ENCODE data around the gene SMIM43. TPM values are rescaled to one million over a fixed set of nuclear protein-coding genes. Genes with fewer than 3 reads are reported as not detected.
"Not testable (repeated sequence)": the region's sequence is repeated elsewhere in the genome, so short reads cannot be mapped to it uniquely, and the experiment has no call there.

Gene SMIM43
- total RNA-seq, 2 donors from 2014 or later, result 0.17 TPM; not detected in 1

DNA sequence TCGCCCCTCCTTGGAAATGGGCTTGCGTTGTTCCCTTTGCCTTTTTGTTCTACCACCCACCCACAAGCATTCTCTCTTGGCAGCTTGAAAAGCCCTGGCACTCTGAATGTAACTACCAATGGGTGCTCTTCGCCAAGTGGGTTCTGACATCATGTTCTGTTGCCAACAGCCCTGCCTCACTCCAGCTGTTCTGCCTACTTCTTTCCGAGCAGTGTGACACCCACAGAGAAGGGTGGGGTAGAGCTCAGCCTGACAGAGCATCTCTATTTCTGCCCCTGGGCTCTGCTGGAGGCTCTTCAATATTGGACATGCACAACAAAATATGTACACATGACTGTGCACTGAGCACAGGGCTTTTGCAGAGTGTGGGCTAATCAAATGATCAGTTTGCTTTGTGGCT, 20.5 kb upstream of the SMIM43 start:
- intact Hi-C loops (cut with DNase I, micrococcal nuclease), result no loop called here
- no peak for DNase-seq
- no peak for ATAC-seq

DNA sequence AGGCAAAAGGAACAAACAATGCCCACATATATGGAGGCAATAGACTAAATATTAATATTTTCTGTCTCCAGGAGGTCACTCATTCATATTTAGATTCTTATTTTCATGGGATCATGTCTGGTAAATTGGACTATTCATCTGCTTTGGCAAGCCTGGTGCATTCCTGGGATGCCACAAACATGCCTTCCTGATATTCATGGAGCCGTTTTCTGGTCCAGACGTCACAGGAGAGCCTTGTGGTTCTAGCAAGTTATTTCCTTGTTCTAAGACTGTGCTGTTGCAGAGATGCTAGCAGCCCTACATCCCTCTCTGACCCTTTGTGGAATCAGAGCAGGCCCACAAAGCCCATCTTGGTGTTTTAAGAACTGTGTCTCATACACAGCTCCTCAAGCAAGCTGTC, 20.0 kb upstream of the SMIM43 start:
- no peak for ATAC-seq
- DNase-seq, result no peak
- intact Hi-C loops (cut with DNase I, micrococcal nuclease), result no loop called here

DNA sequence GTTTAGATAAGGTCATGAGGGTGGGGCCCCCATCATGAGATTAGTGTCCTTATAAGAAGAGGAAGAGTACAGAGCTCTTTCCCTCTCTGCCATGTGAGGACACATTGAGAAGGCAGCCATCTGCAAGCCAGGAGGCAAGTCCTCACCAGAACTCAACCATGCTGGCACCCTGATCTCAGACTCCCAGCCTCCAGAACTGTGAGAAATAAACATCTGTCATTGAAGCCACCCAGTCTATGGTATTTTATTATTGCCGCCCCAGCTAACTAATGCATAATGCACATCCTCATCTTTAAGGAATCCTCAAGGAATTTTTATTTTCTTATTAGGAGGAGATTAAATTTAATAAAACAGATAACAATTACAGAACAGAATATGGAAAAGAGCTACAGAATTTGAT, 19.4 kb upstream of the SMIM43 start:
- intact Hi-C loops (cut with DNase I, micrococcal nuclease), result no loop called here
- DNase-seq (no peak), ATAC-seq (no peak)

DNA sequence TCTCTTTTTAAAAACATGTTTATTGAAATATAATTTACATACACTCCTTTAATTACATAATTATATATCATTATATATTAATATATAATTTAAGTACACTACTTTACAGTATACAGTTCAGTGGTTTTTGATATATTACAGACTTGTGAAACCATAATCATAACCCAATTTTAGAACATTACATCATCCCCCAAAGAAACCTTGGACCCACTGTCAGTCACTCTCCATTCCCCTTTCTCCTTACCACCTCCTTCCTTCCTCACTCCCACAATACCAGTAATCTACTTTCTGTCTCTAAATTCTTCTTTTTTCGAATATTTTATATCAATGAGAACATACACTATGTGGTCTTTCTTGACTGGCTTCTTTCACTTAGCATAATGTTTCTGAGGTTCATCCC, 18.2 kb upstream of the SMIM43 start:
- DNase-seq, result no peak
- intact Hi-C loops (cut with DNase I, micrococcal nuclease), result no loop called here

DNA sequence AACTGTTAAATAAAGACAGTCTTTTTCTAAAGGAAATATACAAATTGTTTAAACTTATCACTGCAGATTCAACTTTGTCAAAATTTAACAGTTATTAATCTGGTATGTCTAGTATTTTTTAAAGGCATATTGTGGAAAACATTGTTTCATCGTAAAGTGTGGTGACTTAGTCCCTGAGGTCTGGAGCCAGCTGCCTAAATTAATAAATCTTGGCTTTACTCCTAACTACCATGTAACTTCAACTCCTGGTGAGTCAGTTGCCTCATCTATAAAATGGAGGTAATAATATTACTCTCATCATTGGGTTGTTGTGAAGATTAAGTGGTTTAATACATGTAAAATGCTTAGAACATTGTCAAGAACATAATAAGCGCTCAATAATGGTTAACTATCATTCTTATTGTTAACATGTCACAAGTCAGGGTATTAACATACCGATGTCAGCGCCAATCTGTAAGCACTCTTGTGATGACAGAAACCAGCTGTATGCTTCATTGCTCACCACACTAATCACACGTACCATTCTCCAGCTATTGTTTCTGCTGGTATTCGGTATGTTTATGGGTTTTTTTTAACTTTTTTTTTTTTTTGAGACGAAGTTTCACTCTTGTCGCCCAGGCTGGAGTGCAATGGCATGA, 14.1 kb upstream of the SMIM43 start:
- intact Hi-C loops (cut with DNase I, micrococcal nuclease), result no loop called here
- DNase-seq, result no peak
- ATAC-seq, result no peak

More for the DNA sequence above, 18.2 kb upstream of the SMIM43 start:
- ATAC-seq, result no peak

DNA sequence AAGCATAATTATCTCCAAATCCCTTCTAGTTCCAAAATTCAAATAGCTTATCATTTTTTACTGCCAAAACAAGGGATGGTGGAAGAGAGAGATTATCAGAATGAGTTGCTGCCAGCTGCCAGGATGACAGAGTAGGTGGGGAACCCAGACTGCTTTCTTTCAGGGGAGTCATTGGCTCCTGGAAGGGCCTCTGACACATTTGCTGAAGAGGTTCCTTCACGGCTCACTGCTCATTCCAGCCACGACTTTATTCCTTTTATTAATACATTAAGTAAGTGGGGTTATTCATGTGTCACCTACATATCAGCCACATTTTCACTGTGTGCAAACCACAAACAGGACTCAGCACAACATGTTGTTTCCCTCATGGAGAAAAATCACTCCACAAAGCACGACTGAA, 12.7 kb upstream of the SMIM43 start:
- DNase-seq (no peak), ATAC-seq (no peak)
- intact Hi-C loops (cut with DNase I, micrococcal nuclease), result no loop called here

DNA sequence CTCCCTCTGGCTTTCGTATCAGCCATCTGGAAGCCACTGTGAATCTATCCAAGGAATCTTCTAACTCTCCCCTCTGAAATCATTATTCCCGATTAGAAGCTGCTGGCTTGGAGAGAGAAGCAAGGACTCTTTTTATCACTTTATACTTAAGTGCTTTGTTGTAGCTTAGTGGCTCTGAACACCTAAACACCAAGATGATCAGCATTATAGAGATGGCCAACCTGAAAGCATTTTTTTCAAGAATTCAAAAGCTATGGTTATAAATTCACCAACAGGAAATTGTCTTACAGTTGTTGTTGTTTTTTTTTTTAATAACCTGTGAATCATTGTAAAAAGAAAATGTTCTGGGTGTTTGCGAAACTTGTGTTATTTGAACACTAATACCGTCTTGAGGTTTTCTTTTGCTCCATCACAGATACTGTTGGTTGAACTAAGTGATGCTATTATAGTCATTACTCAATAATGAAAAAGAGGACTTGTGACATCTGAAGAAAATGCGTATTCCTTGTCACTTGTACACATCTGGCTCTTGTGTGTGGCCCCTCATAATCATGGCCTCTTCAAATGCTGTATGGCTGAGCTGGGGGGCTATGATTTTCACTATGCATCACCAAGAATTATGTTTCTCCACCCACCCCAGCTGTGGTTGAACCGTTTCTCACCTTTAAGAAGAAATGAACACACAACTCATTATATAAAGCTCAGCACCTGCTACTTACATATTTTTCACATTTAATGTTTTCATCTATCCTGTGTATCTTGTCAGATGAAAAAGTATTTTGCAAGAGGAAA, 11.8 kb upstream of the SMIM43 start:
- no peak for ATAC-seq
- DNase-seq, result no peak
- intact Hi-C loops (cut with DNase I, micrococcal nuclease), result no loop called here

DNA sequence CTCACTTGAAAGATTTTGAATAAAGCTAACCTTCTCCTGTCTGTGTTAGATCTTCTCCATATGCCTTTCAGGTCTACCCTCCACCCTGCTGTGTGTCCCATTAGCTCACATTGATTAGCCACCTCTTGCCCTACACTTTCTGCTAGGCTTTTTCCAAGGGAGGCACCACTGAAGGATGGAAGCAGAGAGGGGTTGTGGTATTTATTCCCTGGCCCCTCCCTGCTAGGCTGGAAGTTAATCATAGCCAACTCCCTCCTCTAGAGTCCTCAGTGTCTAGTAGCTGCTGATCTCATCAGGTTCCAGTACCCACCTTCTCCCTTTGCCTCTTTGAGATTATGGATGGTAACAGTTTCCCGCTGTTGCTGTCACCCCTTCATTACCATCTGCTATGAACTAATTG, 8.9 kb upstream of the SMIM43 start:
- DNase-seq, result no peak
- ATAC-seq, result no peak
- intact Hi-C loops (cut with DNase I, micrococcal nuclease), result no loop called here

DNA sequence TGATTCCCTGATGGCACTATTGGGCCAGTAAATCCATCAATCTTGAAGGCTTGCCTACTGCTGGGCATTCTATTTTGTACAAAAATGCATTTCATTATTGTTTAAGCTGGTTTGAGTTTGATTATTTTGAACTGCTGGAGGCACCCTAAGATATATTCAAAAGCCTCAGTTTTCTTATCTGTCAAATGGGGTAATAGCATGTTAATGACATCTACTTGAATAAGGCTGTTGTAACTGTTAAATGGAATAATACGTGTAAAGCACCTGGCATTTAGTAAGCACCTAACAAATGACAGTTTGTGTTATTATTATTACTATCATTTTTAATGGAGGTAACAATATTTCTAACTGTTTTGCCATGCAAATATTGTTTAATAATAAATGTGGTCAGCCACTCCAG, 6.9 kb upstream of the SMIM43 start:
- intact Hi-C loops (cut with DNase I, micrococcal nuclease), result no loop called here
- DNase-seq (no peak), ATAC-seq (no peak)

DNA sequence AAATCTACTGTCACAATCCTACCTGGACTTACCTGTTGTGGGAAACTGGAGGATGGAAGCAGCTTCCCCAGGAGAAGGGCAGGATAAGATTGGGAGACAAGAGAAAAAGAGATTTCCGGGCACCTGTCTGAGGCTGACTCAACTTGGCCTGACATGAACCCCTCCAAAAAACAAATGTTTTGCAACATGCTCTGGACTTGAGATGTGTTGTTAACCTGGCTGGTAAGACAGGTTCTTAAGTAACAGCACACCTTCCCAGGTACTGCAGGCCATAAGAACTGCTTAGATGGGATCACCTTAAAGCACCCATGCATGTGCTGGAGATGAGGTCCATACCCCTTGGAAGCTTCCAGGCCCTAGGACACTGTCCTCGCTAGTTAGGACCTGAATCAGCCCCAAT, 4.4 kb upstream of the SMIM43 start:
- intact Hi-C loops (cut with DNase I, micrococcal nuclease), result no loop called here
- ATAC-seq (no peak), DNase-seq (no peak)

DNA sequence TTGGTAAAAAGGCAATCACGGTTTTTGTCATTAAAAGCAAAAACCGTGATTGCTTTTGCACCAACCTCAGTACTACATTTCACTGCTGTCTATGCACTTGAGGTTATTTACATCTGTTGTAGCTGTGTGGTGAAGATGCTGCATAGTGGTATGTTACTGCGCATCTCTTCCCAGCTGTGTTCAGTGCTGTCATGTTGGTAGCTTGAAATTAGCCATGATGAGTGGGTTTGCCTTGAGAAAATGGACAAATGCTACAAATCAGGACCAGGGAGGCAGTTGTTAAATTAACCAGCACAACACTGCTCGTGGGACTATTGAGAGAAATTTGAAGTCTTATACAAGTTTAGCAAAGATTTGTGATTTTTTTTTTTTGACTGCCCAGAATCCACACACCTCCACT, 2.2 kb upstream of the SMIM43 start:
- intact Hi-C loops (cut with DNase I, micrococcal nuclease), result no loop called here
- no peak for DNase-seq

DNA sequence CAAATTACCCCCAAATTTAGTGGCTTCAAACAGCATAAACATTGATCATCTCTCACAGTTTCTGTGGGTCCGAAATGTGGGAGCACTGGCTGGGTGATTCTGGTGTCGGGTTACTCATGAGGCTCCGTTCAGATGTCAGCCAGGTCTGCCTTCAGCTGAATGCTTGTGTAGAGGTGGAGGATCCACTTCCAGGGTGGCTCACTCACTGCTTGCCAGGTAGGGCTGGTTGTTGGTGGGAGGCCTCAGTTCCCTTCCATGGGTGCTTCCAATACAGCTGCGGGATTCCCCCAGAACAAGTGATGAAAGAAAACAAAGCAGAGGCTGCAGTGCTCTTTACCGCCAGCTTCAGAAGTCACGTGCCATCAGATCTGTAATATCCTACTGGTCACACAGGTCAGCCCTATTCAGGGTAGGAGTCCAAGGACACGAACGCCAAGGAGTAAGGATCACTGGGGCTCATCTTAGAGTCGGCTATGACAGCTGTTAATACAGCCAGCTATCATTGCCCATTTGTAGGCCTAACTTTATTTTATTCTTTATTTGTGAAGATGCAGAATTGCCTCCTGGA, 1.1 kb upstream of the SMIM43 start:
- ATAC-seq (no peak), DNase-seq (no peak)
- intact Hi-C loops (cut with DNase I, micrococcal nuclease), result no loop called here

More for the DNA sequence above, 2.2 kb upstream of the SMIM43 start:
- ATAC-seq, result no peak

DNA sequence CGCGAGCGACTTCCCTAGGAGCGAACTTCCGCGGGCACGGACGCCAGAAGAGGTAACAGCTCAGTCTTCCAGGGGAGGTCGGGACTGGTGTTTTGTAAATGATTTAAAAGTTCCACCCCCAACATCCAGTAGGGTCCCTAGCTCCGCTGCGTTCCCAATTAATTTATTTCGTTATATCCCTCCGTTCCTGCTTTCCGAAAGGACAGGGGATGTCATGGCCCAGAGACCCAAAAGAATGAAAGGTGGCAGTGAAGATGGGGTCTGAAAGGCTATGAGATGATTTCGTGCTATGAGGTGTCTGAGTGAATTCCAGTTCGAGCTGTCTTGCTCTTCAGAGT, 373 bp upstream of the SMIM43 start:
- ATAC-seq, result no peak
- intact Hi-C loops (cut with DNase I, micrococcal nuclease), result no loop called here

DNA sequence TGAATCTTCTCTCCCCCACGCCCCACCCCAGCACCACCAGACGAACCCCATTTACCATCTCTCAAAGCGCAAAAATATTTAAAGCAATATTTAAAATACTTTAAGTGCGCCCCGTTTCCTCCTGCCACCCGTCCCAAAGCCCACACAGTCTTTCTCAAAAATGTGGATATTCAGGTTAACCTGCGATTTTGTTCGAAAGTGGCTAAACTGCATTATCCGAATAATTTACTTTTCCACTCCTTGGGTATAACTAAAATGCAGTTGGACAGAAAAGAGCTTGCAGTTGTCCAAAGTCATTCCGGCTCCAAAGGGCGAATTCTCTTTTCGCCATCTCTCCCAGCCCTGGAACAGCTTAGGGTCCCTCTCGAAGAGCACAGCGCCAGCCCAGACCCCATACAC, 662 bp downstream of the SMIM43 start:
- ATAC-seq, result no peak

More for the DNA sequence above, 373 bp upstream of the SMIM43 start:
- DNase-seq, result no peak

DNA sequence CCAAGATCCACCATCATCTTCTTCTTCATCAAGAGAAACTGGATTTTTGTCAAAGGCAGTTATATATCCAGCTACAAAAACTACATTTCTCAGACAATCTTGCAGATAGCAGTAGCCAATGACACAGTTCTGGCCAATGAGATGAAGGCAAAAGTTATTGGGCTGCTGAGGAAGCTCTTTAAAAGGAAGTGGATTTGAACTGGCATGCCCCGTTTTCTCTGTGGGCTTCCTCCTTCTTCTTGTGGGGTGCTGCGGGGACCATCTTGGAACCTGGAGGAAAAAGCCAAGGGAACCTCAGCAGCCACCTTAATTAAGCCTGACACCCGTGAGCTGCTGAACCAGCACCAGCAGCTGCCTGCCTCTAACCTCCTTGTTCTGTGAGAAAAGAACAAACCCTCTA, 4.8 kb downstream of the SMIM43 start:
- intact Hi-C loops (cut with DNase I, micrococcal nuclease), result no loop called here
- ATAC-seq, result no peak
- DNase-seq, result no peak

More for the DNA sequence above, 662 bp downstream of the SMIM43 start:
- intact Hi-C loops (cut with DNase I, micrococcal nuclease), result no loop called here
- DNase-seq, result no peak

DNA sequence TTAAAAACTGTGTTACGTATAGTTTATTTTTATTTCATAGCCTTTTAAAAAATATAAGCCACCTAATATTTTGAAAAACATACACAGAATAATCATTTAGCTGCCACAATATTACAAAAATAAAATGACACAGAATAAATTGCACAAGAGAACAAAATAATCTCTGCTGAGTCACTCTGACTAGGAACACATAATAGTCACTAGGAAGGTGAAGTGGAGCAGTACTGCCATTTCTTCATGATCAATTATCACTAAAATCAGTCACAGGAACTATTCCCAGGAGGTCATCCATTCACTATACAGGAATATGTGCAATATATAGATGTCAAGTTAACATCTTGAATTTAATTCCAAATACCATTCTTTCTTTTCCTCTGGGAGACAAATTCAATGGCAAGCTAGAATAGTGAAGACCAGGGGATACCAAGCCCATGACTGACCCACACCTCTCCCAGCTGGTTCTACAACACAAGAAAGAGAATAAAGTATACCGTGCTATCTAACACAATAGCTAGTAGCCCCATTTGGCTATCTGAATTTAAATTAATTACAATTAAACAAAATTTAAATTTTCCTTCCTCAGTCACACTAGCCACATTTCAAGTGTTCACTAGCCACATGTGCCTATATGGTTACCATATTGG, 5.9 kb downstream of the SMIM43 start:
- intact Hi-C loops (cut with DNase I, micrococcal nuclease), result no loop called here
- no peak for ATAC-seq
- no peak for DNase-seq

DNA sequence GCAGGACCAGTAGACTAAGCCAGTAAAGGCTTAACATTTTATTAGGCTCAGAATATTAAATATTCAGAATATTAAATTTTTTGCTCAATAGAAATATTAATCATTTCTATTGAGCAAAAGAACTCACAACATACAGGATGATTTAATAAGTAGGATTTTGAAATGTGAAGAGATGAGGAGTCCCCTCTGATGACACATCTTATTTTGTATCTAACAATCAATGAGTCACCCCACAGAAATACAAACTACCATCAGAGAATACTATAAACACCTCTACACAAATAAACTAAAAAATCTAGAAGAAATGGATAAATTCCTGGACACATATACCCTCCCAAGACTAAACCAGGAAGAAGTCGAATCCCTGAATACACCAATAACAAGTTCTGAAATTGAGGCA, 12.8 kb downstream of the SMIM43 start:
- ATAC-seq; intact Hi-C loops (cut with DNase I, micrococcal nuclease): not testable (repeated sequence)

DNA sequence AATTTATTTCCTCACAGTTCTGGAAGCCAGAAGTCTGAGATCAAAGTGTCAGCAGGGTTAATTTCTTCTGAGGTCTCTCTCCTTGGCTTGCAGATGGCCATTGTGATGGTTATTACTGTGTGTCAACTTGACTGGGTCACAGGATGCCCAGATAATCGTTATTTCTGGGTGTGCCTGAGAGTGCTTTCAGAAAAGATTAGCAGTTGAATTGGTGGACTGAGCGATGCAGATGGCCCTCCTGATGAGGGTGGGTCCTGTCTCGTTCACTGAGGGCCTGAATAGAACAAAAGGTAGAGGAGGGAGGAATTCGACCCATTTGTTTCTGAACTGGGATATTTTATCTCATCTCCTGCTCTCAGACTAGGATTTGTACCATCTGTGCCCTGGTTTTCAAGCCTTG, 15.7 kb downstream of the SMIM43 start:
- ATAC-seq, result no peak

More for the DNA sequence above, 12.8 kb downstream of the SMIM43 start:
- DNase-seq, result not testable (repeated sequence)

DNA sequence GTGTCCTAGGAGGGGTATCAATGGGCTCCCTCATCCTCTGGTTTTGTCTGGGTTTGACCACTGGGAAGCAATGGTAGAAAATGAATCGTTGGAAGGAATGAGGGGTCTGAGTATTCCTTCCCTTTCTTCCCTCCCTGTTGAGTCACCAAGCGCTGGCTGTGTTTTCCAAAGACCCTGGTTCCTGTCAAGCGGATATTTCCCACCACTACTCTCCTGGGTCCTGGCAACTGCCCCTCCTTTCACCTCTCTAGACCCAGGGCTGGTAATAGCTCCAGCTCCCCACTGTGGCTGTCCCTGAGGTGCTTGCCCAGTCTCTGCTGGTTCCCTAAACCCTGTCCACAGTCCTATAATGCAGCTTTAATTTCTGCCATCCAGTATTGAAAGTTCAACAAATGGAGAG, 22.2 kb downstream of the SMIM43 start:
- intact Hi-C loops (cut with DNase I, micrococcal nuclease), result no loop called here
- ATAC-seq (no peak), DNase-seq (no peak)

More for the DNA sequence above, 15.7 kb downstream of the SMIM43 start:
- DNase-seq, result no peak
- intact Hi-C loops (cut with DNase I, micrococcal nuclease), result no loop called here

DNA sequence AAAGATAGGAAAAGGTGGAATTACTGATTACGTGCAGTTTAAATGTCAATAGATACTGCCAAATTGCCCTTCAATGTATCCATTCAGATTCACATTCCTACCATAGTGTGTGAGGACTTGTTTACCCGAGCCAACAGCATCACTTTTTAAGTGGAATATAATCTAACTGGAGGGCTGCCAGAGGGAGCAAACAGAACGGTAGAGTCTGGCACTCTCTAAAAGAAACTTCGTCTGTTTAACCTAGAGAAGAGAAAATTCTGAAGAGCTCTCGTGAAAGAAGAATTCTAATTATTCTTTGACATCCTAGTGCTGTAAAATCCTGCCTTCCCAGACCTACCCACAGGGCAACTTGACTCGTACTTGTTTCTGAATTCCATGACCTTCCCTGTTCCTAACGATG, 23.2 kb downstream of the SMIM43 start:
- no peak for ATAC-seq
- intact Hi-C loops (cut with DNase I, micrococcal nuclease), result no loop called here
- DNase-seq, result no peak
